ENCODE measurements around the gene GRM8.

GRM8 gene

DNA sequence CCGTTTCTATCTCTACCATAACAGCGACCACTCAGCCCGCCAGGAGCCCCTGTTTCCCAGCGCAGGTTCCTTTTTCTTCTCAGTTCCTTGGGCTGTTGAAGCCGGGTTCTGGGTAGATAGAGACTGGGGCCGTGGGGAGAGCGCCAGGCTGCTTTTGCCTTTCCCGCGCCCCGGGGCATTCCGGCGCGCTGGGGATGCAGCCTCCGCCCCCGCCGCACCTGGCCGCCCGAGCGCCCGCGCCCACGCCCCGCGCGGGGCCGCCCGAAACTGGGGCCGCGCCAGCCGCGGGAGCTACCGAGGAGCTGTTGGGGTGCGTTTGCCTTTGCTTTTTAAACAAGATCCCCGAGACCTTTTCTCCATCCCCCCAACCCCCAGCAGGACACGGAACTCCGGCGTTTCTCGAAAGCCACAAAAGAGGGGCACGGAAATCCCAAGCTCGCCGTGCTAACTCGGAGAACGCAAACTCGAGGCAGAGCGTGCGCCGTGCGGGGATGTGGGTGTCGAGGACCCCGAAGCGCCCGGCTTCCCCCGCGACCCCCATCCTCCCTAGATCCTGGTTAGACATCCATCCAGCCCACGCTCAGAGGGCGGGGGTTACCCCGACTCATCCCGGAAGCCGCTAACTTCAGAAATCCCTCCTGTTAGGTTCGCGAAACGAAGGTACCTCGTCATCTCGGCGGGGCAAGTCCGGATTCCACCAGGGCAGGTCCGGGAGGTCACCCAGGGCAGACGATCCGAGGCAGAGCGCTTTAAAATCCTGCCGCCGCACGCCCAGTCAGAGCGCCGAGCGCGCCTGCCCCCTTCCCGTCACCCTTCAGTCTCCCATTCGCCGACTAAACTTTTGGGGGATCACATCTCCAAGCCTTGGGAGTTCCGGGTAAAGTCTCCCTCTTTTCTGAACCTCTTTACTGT, 1.0 kb downstream of the GRM8 start:
- DNase-seq (ENCODE audit: low spot score): peak; percentile 78
- TF ChIP-seq, protein P1, sequence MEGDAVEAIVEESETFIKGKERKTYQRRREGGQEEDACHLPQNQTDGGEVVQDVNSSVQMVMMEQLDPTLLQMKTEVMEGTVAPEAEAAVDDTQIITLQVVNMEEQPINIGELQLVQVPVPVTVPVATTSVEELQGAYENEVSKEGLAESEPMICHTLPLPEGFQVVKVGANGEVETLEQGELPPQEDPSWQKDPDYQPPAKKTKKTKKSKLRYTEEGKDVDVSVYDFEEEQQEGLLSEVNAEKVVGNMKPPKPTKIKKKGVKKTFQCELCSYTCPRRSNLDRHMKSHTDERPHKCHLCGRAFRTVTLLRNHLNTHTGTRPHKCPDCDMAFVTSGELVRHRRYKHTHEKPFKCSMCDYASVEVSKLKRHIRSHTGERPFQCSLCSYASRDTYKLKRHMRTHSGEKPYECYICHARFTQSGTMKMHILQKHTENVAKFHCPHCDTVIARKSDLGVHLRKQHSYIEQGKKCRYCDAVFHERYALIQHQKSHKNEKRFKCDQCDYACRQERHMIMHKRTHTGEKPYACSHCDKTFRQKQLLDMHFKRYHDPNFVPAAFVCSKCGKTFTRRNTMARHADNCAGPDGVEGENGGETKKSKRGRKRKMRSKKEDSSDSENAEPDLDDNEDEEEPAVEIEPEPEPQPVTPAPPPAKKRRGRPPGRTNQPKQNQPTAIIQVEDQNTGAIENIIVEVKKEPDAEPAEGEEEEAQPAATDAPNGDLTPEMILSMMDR (IDR thresholded peaks at IDR 0.05; ENCODE audit: extremely low read depth, missing control alignments): no peak

DNA sequence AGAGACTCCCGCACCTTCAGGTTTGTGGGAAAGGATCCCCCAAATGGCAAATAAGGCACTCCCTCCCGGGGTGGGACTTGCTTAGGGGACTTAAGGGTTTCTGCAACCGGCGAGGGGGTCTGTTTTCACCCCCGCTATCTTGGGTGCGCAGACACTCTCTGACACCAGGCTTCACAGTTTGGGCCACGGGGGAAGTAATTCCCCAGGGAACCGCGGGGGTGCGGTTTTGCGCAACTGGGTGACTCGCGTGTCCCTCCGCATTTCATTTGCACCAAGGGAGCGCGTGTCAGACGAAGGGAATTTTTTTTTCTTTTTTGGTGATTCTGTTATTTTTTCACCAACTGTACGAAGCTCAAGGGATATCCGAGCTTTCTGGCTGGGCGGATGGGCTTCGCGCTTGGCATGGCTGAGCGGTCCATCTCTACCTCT, 1.7 kb downstream of the GRM8 start:
- peak; percentile 16 for DNase-seq (ENCODE audit: low spot score)
- TF ChIP-seq, protein P1 (IDR thresholded peaks at IDR 0.05; ENCODE audit: extremely low read depth, missing control alignments): no peak

DNA sequence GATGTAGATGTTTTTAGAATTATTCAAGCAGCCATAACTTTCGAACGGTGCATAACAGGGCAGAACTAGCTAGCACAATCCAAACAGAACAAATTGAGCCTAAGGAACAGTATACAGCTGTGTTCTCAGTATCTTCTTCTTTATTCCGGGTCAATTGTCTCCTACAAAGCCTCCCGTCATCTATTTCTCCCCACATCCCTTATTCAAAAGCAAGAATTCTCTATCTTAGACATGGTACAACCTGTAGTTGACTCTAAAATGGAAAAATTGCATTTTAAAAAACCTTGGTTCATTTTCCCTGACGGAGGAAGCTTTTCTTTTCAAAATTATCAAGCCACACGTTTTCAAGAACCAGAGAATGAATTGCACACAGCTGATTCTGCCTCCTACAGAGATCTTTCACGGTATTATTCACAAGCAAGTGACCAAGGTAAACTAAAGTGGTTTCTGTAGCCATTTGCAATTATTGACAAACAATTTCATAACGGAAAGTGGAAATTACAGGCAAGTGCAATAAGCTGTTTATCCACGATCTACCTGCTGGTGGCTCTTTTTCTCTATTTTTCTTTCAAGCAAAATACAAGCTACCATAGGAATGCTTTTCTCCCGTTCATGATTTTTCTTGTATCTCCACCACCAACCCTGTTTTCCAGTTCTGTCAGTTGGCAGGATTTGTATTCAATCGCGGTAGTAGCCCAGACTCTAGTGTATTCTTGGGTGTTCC, 2.3 kb downstream of the GRM8 start:
- DNase-seq (ENCODE audit: low spot score): peak; percentile 14
- TF ChIP-seq, protein P1 (IDR thresholded peaks at IDR 0.05; ENCODE audit: extremely low read depth, missing control alignments): no peak

DNA sequence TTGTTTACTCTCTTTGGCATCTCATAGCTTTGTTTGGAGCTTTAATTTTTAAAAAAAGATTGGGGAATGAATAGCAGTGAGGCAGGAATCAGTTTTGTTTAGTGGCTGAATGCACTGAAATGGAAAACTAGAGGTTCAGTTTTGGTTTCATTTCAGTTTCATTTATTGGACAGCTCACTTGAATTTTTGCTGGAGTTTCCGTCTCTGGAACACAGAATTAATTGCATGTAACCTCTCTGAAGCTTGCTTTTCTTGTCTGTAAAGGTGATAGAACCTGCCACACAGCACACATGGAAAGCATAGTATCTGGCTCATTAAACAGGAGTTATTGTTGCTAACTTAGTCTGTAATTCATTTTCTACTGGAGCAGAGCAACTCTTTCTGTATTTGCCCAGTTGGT, 7.1 kb downstream of the GRM8 start:
- DNase-seq (ENCODE audit: low spot score): no peak
- TF ChIP-seq, protein P1 (IDR thresholded peaks at IDR 0.05; ENCODE audit: extremely low read depth, missing control alignments): no peak

DNA sequence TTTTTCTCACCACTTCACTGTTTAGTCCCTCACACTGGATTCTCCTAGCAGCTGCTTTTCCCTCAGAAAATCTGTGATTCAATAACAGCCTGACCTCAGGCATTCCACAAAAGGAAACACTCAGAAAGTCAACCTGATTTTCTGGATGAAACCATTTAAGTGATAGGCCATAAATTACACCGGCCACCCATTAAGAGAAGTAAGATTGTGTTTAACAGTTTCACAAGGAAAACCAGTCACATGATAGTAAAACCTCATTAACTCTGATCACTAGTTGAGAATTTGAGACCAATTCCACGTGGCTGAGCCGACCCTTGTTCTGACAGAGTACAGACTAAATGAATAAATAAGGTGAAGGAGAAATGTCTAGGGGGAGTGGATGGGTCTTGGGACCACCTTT, 7.7 kb downstream of the GRM8 start:
- TF ChIP-seq, protein P1 (IDR thresholded peaks at IDR 0.05; ENCODE audit: extremely low read depth, missing control alignments): no peak
- no peak for DNase-seq (ENCODE audit: low spot score)

DNA sequence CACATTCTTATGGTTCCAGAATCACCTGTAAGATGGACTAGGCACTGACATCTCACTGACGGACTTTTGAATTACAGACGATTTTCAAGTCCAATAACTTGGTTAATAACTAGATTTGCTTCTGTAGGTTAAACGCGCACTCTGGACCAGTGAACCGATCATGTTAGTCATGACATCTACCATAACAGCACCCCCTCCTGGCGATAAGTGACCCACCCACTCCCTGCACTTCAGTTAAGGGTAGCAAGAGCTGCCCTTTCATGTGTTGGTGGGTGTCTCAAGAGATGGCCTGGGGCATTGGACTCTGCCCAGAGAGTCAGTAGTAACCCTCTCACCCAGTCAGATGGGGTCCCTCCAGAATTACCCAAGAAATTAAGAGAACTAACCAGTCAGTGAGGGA, 12.9 kb downstream of the GRM8 start:
- DNase-seq (ENCODE audit: low spot score): no peak
- TF ChIP-seq, protein P1 (IDR thresholded peaks at IDR 0.05; ENCODE audit: extremely low read depth, missing control alignments): no peak

DNA sequence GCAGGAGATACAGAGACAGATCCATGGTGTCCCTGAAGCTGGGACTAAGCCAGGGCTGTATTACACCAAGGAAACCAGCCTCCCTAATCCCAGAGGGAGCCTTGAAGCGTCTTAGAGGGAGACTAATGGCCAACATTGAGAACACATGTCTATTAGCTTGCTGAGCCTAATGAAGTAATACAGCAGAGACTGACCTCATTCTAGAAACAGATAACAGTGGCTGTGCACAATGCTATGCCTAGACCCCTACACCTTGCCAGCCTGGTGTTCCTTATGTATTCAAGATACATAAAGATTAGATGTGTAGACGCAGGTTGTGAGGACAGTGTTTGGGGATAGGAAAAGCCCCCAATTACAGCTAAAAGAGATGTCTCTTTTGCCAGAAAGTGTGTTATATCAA, 19.1 kb downstream of the GRM8 start:
- no peak for DNase-seq (ENCODE audit: low spot score)
- TF ChIP-seq, protein P1 (IDR thresholded peaks at IDR 0.05; ENCODE audit: extremely low read depth, missing control alignments): no peak
